Measurements from ENCODE around the gene DOCK2. TPM values are rescaled to one million over a fixed set of nuclear protein-coding genes. Genes with fewer than 3 reads are reported as not detected.

The DOCK2 gene
- total and polyA plus RNA-seq, 2 of the 8 experiments (the other 6 are each of a cell fraction or from before 2014, with no cell fraction given) = 3.9 to 5.7 TPM

GRCh38 chr5:169765176-169765996 is 128.3 kb downstream of the DOCK2 start:
- TF ChIP-seq TAF1 (IDR thresholded peaks at IDR 0.05; ENCODE audit: low read depth, low read length) (no peak), CEBPB (IDR thresholded peaks at IDR 0.05; ENCODE audit: low read depth, low read length) (no peak)
- no peak overlapping the region for H2BK20ac ChIP-seq (ENCODE audit: low read length)
- POLR2A ChIA-PET (ENCODE audit: partially characterized antibody) = interaction anchor here (0.7 kb wide), 1 partner anchor 46 kb away, joined by 3 read pairs; no protein-coding TSS in a partner anchor
- no peak overlapping the region for H3K14ac ChIP-seq (ENCODE audit: insufficient read length)
- H3K56ac ChIP-seq (replicated peaks; ENCODE audit: insufficient read length, low read depth, low read length) = no peak overlapping the region
- no peaks in the 10 kb centered on the region for H3K9me3 ChIP-seq (ENCODE audit: insufficient read depth in 2 of 2, low read depth in 1 of 2, low read length in 1 of 2)
- H3K27me3 ChIP-seq (replicated peaks in 1 of 4; ENCODE audit: control insufficient read depth in 3 of 4, extremely low read depth in 1 of 4, insufficient read depth in 3 of 4, low read length in 3 of 4) = no peaks in the 10 kb centered on the region
- H2BK12ac ChIP-seq (ENCODE audit: low read depth, low read length) = no peak overlapping the region
- H2BK15ac ChIP-seq (ENCODE audit: low read length) = no peak overlapping the region
- peaks cover 0 to 2% of the 10 kb centered on the region in 2 experiments for H4K20me1 ChIP-seq (replicated peaks in 1 of 2; ENCODE audit: control insufficient read depth in 1 of 2, insufficient read depth in 2 of 2, low read length in 2 of 2)
- H4K5ac ChIP-seq (ENCODE audit: insufficient read length, low read depth, low read length) = no peak overlapping the region
- no peak overlapping the region for H3K23ac ChIP-seq (ENCODE audit: insufficient read length)
- H3K27ac ChIP-seq (ENCODE audit: low read depth, low read length) = no peak overlapping the region
- WGBS, 2 experiments (ENCODE audit: extremely low coverage in 1 of 2, insufficient coverage in 1 of 2, insufficient read length in 1 of 2, insufficient replicate concordance in 2 of 2, low coverage in 1 of 2, low lambda C conversion rate in 2 of 2, missing lambda C conversion rate in 1 of 2) = 95% methylated on average over 3 of the region's 3 CpGs; no CpG with 5 or more reads in 1 of the 2 experiments
- no peak overlapping the region for H3K4ac ChIP-seq (replicated peaks; ENCODE audit: insufficient read length, low read depth, low read length)
- H3K4me1 ChIP-seq (replicated peaks in 1 of 4; ENCODE audit: control insufficient read depth in 3 of 4, insufficient read depth in 4 of 4, low read length in 3 of 4) = peaks cover 0 to 13% (median 7%) of the 10 kb centered on the region in 4 experiments; a peak in 5 of 7 replicates
- no peak overlapping the region for H2BK120ac ChIP-seq (replicated peaks; ENCODE audit: low read depth, low read length)
- CTCF ChIA-PET (ENCODE audit: partially characterized antibody) = interaction anchor here (0.6 kb wide), 1 partner anchor 227 kb away, joined by 3 read pairs; no protein-coding TSS in a partner anchor
- H2AK5ac ChIP-seq (ENCODE audit: low read depth, low read length) = no peak overlapping the region
- H3K4me2 ChIP-seq (ENCODE audit: insufficient read depth in 1 of 2, low read depth in 2 of 2, low read length in 2 of 2) = no peak overlapping the region
- no peak overlapping the region for H3K4me3 ChIP-seq (ENCODE audit: extremely low read depth in 1 of 4, insufficient read depth in 2 of 4, low read depth in 3 of 4, low read length in 4 of 4)
- no peak overlapping the region for H4K91ac ChIP-seq (replicated peaks; ENCODE audit: insufficient read length, low read length)
- no peak overlapping the region for H3K18ac ChIP-seq (ENCODE audit: extremely low read depth, low read length)
- H3K79me1 ChIP-seq (ENCODE audit: low read depth, low read length) = no peaks in the 10 kb centered on the region
- H2AFZ ChIP-seq (ENCODE audit: low read length) = no peak overlapping the region
- no peaks in the 10 kb centered on the region for H3K36me3 ChIP-seq (ENCODE audit: control insufficient read depth in 2 of 4, insufficient read depth in 4 of 4, low read length in 3 of 4)
- H3K9ac ChIP-seq (replicated peaks in 1 of 4; ENCODE audit: extremely low read depth in 1 of 4, low read depth in 3 of 4, low read length in 3 of 4) = no peak overlapping the region
- FAIRE-seq (no peak), DNase-seq (ENCODE audit: low read depth in 1 of 2, low spot score in 2 of 2) (no peak)
- H2BK5ac ChIP-seq (ENCODE audit: low read depth, low read length) = no peak overlapping the region
- H3K79me2 ChIP-seq (ENCODE audit: control insufficient read depth in 1 of 2, insufficient read depth in 2 of 2, low read length in 2 of 2) = no peaks in the 10 kb centered on the region
- H3K23me2 ChIP-seq (ENCODE audit: low read depth, low read length) = no peaks in the 10 kb centered on the region; the same call in 1 of the 2 replicates
- H4K8ac ChIP-seq (ENCODE audit: extremely low read depth, insufficient read depth, low read length) = no peak overlapping the region
